HCT116 (cell line): ENCODE results near the gene EGFL7. TPM values are rescaled to one million over a fixed set of nuclear protein-coding genes. Genes with fewer than 3 reads are reported as not detected.

Experiments used
- ATAC-seq: fragments of 200-7000 bp; cut with Tn5 transposase; 2 replicates; pipeline ENCODE4 v1.9.1; 2020; ENCODE audit warnings: mild to moderate bottlenecking, moderate library complexity
- BruUV-seq: library from RNA; stranded (reverse); fragments of 400-500 nt; replicated peaks from 2 replicates; lab custom pipeline; 2021; lab: Mats Ljungman, UMichigan
- CTCF ChIA-PET: fragments of 300-600 bp; sonication (Branson Sonifier 250); formaldehyde crosslinking; loops from one replicate; lab custom pipeline; 2021; ENCODE audit warnings: antibody characterized with exemption; lab: Charles Lee
- POLR2A ChIA-PET: fragments of 300-600, 350-600 bp; sonication (Branson Sonifier 250); formaldehyde crosslinking; loops from one replicate; lab custom pipeline; 2021; ENCODE audit warnings: antibody characterized with exemption; lab: Charles Lee
- RAD21 ChIA-PET, 2 experiments: fragments of 300-600 bp; sonication (Branson Sonifier 250); formaldehyde crosslinking; loops; one replicate each; lab custom pipeline; 2023; ENCODE audit warnings: low total read pairs in 2 of 2; ENCODE audit not compliant: uncharacterized antibody in 2 of 2, unreplicated experiment in 2 of 2, low non-redundant PET in 1 of 2; lab: Charles Lee
- DNase-seq: peaks from one replicate; pipeline ENCODE4 v3.0.0-alpha.2; 2010; ENCODE audit warnings: low read depth, low spot score
- H2AFZ ChIP-seq: fragments of 200-600 bp; shearing (Covaris generic), sonication (generic); 2 replicates; pipeline ENCODE4 v1.6.1; 2017; ENCODE audit warnings: low read depth, mixed run types, mixed read lengths, antibody characterized with exemption, low read length; ENCODE audit not compliant: poor library complexity, severe bottlenecking
- H3K27ac ChIP-seq: 2 replicates; pipeline ENCODE4 v1.5.1; 2012; ENCODE audit warnings: low read depth, low read length
- H3K27me3 ChIP-seq: fragments of 200-600 bp; sonication (generic); 2 replicates; pipeline ENCODE4 v1.6.1; 2016; ENCODE audit warnings: mixed run types, low read length, mixed read lengths; ENCODE audit not compliant: insufficient read depth
- H3K36me3 ChIP-seq, 2 experiments: fragments of 200-500 bp in 1 of 2; fragments of 200-600 bp in 1 of 2; sonication (Bioruptor generic) in 1 of 2; sonication (generic) in 1 of 2; 2 replicates each; pipeline versions ENCODE4 v1.5.1 to v1.6.1; 2014 to 2016; ENCODE audit warnings: low read length in 2 of 2, inconsistent platforms in 1 of 2, mixed read lengths in 1 of 2, mixed run types in 1 of 2; ENCODE audit not compliant: insufficient read depth in 2 of 2, control insufficient read depth in 1 of 2
- H3K4me1 ChIP-seq, 2 experiments: fragments of 200-600 bp in 1 of 2; sonication (generic) in 1 of 2; 2 replicates each; pipeline versions ENCODE4 v1.5.1 to v1.6.1; 2012 to 2017; ENCODE audit warnings: low read length in 2 of 2, inconsistent platforms in 1 of 2, mild to moderate bottlenecking in 1 of 2, mixed read lengths in 1 of 2, mixed run types in 1 of 2, moderate library complexity in 1 of 2; ENCODE audit not compliant: insufficient read depth in 2 of 2, control insufficient read depth in 1 of 2
- H3K4me2 ChIP-seq: fragments of 200-600 bp; sonication (generic); 2 replicates; pipeline ENCODE4 v1.6.1; 2017; ENCODE audit warnings: mixed run types, low read length, mixed read lengths
- H3K4me3 ChIP-seq, 2 experiments: fragments of 200-600 bp in 1 of 2; sonication (generic) in 1 of 2; replicated peaks in 1 of 2; 2 replicates each; pipeline ENCODE4 v1.5.1; 2011 to 2016; ENCODE audit warnings: low read length in 2 of 2, control low read depth in 1 of 2, low read depth in 1 of 2, mild to moderate bottlenecking in 1 of 2, mixed read lengths in 1 of 2, mixed run types in 1 of 2
- H3K79me2 ChIP-seq: fragments of 200-600 bp; sonication (generic); 2 replicates; pipeline ENCODE4 v1.6.1; 2017; ENCODE audit warnings: mild to moderate bottlenecking, mixed run types, low read length, moderate library complexity, mixed read lengths; ENCODE audit not compliant: insufficient read depth
- H3K9ac ChIP-seq: fragments of 200-600 bp; sonication (generic); 2 replicates; pipeline ENCODE4 v1.6.1; 2016; ENCODE audit warnings: low read length, mixed read lengths
- H3K9me2 ChIP-seq: fragments of 200-600 bp; sonication (generic), shearing (Covaris generic); 2 replicates; pipeline ENCODE4 v1.6.1; 2017; ENCODE audit warnings: mixed run types, mild to moderate bottlenecking, moderate library complexity; ENCODE audit not compliant: insufficient read depth
- H3K9me3 ChIP-seq, 2 experiments: fragments of 200-500 bp in 1 of 2; fragments of 200-600 bp in 1 of 2; sonication (Bioruptor generic) in 1 of 2; sonication (generic) in 1 of 2; 2 replicates each; pipeline ENCODE4 v1.6.1; 2014 to 2017; ENCODE audit warnings: low read length in 2 of 2, mixed read lengths in 2 of 2, inconsistent platforms in 1 of 2, low read depth in 1 of 2, mild to moderate bottlenecking in 1 of 2, mixed run types in 1 of 2, moderate library complexity in 1 of 2; ENCODE audit not compliant: control insufficient read depth in 1 of 2, insufficient read depth in 1 of 2
- H4K20me1 ChIP-seq: fragments of 200-600 bp; sonication (generic), shearing (Covaris generic); 2 replicates; pipeline ENCODE4 v1.6.1; 2017; ENCODE audit warnings: mixed run types, mild to moderate bottlenecking, moderate library complexity; ENCODE audit not compliant: insufficient read depth
- CBX3 ChIP-seq: IDR thresholded peaks from 2 replicates; pipeline ENCODE4 v1.6.1; 2012; ENCODE audit warnings: low read depth
- JUND ChIP-seq: IDR thresholded peaks from 2 replicates; pipeline ENCODE4 v1.6.1; 2012
- POLR2A ChIP-seq: IDR thresholded peaks from 2 replicates; pipeline ENCODE4 v1.7.0; 2011; ENCODE audit warnings: borderline replicate concordance; ENCODE audit not compliant: insufficient read depth, insufficient read length; ENCODE audit errors: extremely low read depth
- SIN3A ChIP-seq: IDR thresholded peaks from 2 replicates; pipeline ENCODE4 v1.6.1; 2012; ENCODE audit warnings: low read depth
- SP1 ChIP-seq: IDR thresholded peaks from 2 replicates; pipeline ENCODE4 v1.6.1; 2012; ENCODE audit warnings: low read depth
- SRF ChIP-seq: IDR thresholded peaks from 2 replicates; pipeline ENCODE4 v1.6.1; 2012; ENCODE audit warnings: low read depth
- YY1 ChIP-seq: IDR thresholded peaks from 2 replicates; pipeline ENCODE4 v1.6.1; 2011; ENCODE audit warnings: low read length, low read depth, moderate library complexity, mild to moderate bottlenecking; ENCODE audit not compliant: insufficient replicate concordance; ENCODE audit errors: extremely low read depth
- ZNF274 ChIP-seq: fragments of 200-500 bp; sonication (Bioruptor generic); IDR thresholded peaks from 2 replicates; pipeline ENCODE4 v1.6.1; 2014; ENCODE audit warnings: mild to moderate bottlenecking, low read depth, low read length, inconsistent platforms
- intact Hi-C: fragments of 100-400 bp; cut with micrococcal nuclease; formaldehyde crosslinking; loops from 2 replicates; pipeline ENCODE4 v1.10.0; 2022
- total RNA-seq: library from RNA; stranded (reverse); gene quantifications from one replicate; pipeline ENCODE4 v1.2.1, GENCODE V29; 2021; ENCODE audit not compliant: unreplicated experiment
- TF ChIP-seq, protein P1 (sequence below): IDR thresholded peaks from 2 replicates; pipeline ENCODE4 v1.6.1; 2012
- TF ChIP-seq, protein P2 (sequence below), 3 experiments: fragments of 200-600 bp in 1 of 3; sonication (generic) in 1 of 3; IDR thresholded peaks in 2 of 3; conservative IDR thresholded peaks in 1 of 3; 2 replicates each; pipeline ENCODE4 v1.5.1; 2012 to 2017; ENCODE audit warnings: low read depth in 2 of 3, low read length in 2 of 3, antibody characterized with exemption in 1 of 3, borderline replicate concordance in 1 of 3, control low read depth in 1 of 3, mild to moderate bottlenecking in 1 of 3, mixed read lengths in 1 of 3, mixed run types in 1 of 3, moderate library complexity in 1 of 3; ENCODE audit not compliant: insufficient read depth in 1 of 3

Gene EGFL7
- total RNA-seq, 1 experiment from 2014 or later, result 82.0 TPM

DNA sequence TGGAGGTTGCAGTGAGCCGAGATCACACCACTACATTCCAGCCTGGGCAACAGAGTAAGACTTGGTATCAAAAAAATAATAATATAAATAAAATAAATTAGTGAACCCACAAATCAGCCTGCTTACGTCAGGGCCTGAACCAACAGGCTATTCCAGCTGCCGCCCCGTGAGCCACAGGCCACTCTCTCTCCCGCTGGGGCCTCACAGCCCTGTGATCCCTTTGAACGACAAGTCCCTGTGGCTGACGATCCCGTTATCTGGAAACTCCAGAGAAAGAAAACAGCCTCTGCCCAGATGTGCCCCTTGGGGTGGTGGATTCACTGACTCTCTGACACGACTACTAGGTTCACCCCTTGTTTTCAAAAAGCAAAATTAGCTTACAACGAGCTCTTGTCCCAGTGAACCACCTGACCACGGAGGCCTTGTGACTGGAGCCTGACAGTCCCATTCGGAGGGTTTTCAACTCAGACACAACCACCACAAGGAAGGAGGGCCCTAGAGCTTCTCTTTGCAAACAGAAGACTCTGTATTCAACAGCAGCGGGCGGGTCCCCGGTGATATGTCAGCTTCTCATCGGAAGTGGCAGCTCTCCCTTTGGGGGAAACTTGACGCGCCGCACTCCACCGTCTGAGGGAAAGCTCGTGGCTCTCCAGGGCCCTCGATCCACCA is 45.3 kb downstream of the EGFL7 start:
- H3K4me3 ChIP-seq, result no peak overlapping the region
- H3K27ac ChIP-seq, result no peak overlapping the region
- no peaks in the 10 kb centered on the region for H3K27me3 ChIP-seq
- no peak for ATAC-seq
- ChIA-PET RAD21 (no interaction called here), CTCF (no interaction called here), POLR2A (no interaction called here)
- no peaks in the 10 kb centered on the region for H3K79me2 ChIP-seq
- no peak overlapping the region for H2AFZ ChIP-seq
- intact Hi-C loops, result no loop called here
- H3K4me1 ChIP-seq, result peaks cover 5 to 31% of the 10 kb centered on the region in 2 experiments
- H4K20me1 ChIP-seq, result no peaks in the 10 kb centered on the region
- H3K9me2 ChIP-seq, result no peaks in the 10 kb centered on the region
- no peak for DNase-seq
- no peaks in the 10 kb centered on the region for H3K36me3 ChIP-seq
- TF ChIP-seq, protein P1, sequence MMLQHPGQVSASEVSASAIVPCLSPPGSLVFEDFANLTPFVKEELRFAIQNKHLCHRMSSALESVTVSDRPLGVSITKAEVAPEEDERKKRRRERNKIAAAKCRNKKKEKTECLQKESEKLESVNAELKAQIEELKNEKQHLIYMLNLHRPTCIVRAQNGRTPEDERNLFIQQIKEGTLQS, result no peak
- TF ChIP-seq CBX3 (no peak), ZNF274 (no peak), SRF (no peak), SIN3A (no peak), POLR2A (no peak), SP1 (no peak), JUND (no peak), YY1 (no peak)
- TF ChIP-seq, protein P2, sequence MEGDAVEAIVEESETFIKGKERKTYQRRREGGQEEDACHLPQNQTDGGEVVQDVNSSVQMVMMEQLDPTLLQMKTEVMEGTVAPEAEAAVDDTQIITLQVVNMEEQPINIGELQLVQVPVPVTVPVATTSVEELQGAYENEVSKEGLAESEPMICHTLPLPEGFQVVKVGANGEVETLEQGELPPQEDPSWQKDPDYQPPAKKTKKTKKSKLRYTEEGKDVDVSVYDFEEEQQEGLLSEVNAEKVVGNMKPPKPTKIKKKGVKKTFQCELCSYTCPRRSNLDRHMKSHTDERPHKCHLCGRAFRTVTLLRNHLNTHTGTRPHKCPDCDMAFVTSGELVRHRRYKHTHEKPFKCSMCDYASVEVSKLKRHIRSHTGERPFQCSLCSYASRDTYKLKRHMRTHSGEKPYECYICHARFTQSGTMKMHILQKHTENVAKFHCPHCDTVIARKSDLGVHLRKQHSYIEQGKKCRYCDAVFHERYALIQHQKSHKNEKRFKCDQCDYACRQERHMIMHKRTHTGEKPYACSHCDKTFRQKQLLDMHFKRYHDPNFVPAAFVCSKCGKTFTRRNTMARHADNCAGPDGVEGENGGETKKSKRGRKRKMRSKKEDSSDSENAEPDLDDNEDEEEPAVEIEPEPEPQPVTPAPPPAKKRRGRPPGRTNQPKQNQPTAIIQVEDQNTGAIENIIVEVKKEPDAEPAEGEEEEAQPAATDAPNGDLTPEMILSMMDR (IDR thresholded peaks at IDR 0.05 in 2 of 3, conservative IDR thresholded peaks at IDR 0.05 in 1 of 3; ENCODE audit: borderline replicate concordance in 1 of 3, insufficient read depth in 1 of 3, low read depth in 2 of 3, low read length in 2 of 3), result no peak
- no peaks in the 10 kb centered on the region for H3K9me3 ChIP-seq
- no peak overlapping the region for H3K4me2 ChIP-seq
- no peak overlapping the region for H3K9ac ChIP-seq
- no TSS peak for BruUV-seq
